Right lobe of liver (tissue), 6 donors: ENCODE data around the gene POLR1A. TPM values are rescaled to one million over a fixed set of nuclear protein-coding genes. Genes with fewer than 3 reads are reported as not detected.

Experiments
- ATAC-seq, 4 donors: fragments of 200-7000 bp; cut with Tn5 transposase; one replicate each; pipeline ENCODE4 v1.9.1; 2020; ENCODE audit warnings: mild to moderate bottlenecking in 4 of 4, moderate library complexity in 4 of 4
- DNase-seq, 3 donors: peaks; one replicate each; pipeline ENCODE4 v3.0.0-alpha.2; 2020
- H3K27ac ChIP-seq, 3 donors: fragments of 200-600 bp; one replicate each; pipeline ENCODE4 v1.8.0; 2022
- H3K27me3 ChIP-seq, 2 donors: fragments of 200-600 bp; one replicate each; pipeline ENCODE4 v1.8.0; 2022
- H3K36me3 ChIP-seq, 4 donors: fragments of 200-600 bp; sonication (generic) in 1 of 4; one replicate each; pipeline versions ENCODE4 v1.5.1 to v1.8.0; 2017 to 2022; ENCODE audit warnings: control low read depth in 1 of 4
- H3K4me1 ChIP-seq, 4 donors: fragments of 200-600 bp; sonication (generic) in 1 of 4; one replicate each; pipeline versions ENCODE4 v1.5.1 to v1.8.0; 2017 to 2022; ENCODE audit warnings: control low read depth in 1 of 4
- H3K4me3 ChIP-seq, 3 donors: fragments of 200-600 bp; one replicate each; pipeline ENCODE4 v1.8.0; 2022
- H3K9me3 ChIP-seq, 4 donors: fragments of 200-600 bp; sonication (generic) in 1 of 4; one replicate each; pipeline versions ENCODE4 v1.5.1 to v1.8.0; 2017 to 2022; ENCODE audit warnings: control low read depth in 1 of 4
- CTCF ChIP-seq, 4 donors: fragments of 200-600 bp in 3 of 4; fragments of 450-650 bp in 1 of 4; IDR thresholded peaks; one replicate each; pipeline versions ENCODE4 v1.5.1 to v1.8.0; 2016 to 2022; ENCODE audit warnings: antibody characterized with exemption in 4 of 4, mild to moderate bottlenecking in 2 of 4
- POLR2A ChIP-seq: fragments of 450-650 bp; IDR thresholded peaks from one replicate; pipeline ENCODE4 v1.6.1; 2017; ENCODE audit warnings: antibody characterized with exemption, mild to moderate bottlenecking
- WGBS: methylation state at CpG from one replicate; pipeline ENCODE4 v1.1.6; 2018; ENCODE audit warnings: low coverage, low lambda C conversion rate; ENCODE audit not compliant: insufficient coverage; ENCODE audit errors: missing lambda C conversion rate; 5-methylcytosine and 5-hydroxymethylcytosine counted together
- intact Hi-C, 2 donors: fragments of 100-400 bp; cut with DNase I; formaldehyde crosslinking; loops; one replicate each; pipeline versions ENCODE4 v1.11.2 to v1.14.1; 2022
- total RNA-seq, 6 experiments: library from RNA; depleted of rRNA in 2 of 6; stranded (reverse); fragments of >200 nt in 2 of 6; fragmentation: NEBNext Ultra II Directional in 3 of 6; extraction: Animal tissue kit (Norgen Biotek cat#: 25700) in 3 of 6; gene quantifications; one replicate each; pipeline versions ENCODE4 v1.1.0 to v1.2.4, GENCODE V29; 2016 to 2023
- donor health status: DM: no; HTN: yes; CAD: no.
- donor health status: DM: no; HTN: no; CAD: no.
- donor health status: DM: no; HTN: no; CAD: no.
- donor health status: DM: no; HTN: yes; CAD: no.
- donor health status: DM: no; HTN: yes; CAD: no.

Gene POLR1A
- total RNA-seq, 6 experiments from 2014 or later: 12.5 to 19.7 (median 14.4) TPM

DNA sequence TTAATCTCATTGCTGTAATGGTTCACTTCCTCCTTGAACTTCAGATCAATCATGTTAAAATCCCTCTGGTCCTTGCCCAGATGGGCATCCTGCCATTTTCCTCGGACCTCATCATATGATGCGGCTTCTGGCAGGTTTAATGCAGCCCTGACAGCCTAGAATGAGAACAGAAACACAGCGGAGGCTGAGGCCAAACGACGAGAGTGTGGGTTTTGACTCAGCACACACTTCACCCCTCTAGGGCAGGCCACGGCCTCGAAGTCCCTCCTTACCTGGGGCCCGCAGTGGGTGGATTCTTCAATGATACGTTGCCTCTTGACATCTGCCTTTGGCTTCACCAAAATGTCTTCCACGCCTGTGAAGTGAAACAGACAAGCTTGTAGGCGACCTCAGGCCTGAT is 56.8 kb downstream of the POLR1A start:
- Histone ChIP-seq H3K27ac (no peak overlapping the region), H3K36me3 (peaks cover 2 to 43% (median 14%) of the 10 kb centered on the region in 4 donors), H3K9me3 (no peaks in the 10 kb centered on the region), H3K4me1 (no peaks in the 10 kb centered on the region), H3K27me3 (no peaks in the 10 kb centered on the region), H3K4me3 (no peak overlapping the region)
- WGBS: 76% methylated on average over 8 of the region's 11 CpGs
- TF ChIP-seq CTCF (IDR thresholded peaks at IDR 0.05) (no peak), POLR2A (no peak)
- intact Hi-C loops: no loop called here
- peak; percentile 3 to 74 (median 66) for DNase-seq
- peak in 2 of 4 donors; percentile 67 to 80 for ATAC-seq

GRCh38 chr2:86048383-86048701 is 57.3 kb downstream of the POLR1A start:
- H3K27me3 ChIP-seq: no peaks in the 10 kb centered on the region
- ATAC-seq (no peak), DNase-seq (no peak)
- no peak overlapping the region for H3K4me3 ChIP-seq
- no peak overlapping the region for H3K27ac ChIP-seq
- H3K9me3 ChIP-seq: no peaks in the 10 kb centered on the region
- no peaks in the 10 kb centered on the region for H3K4me1 ChIP-seq
- WGBS: 96% methylated on average over 3 of the region's 3 CpGs
- no peak for TF ChIP-seq POLR2A
- TF ChIP-seq CTCF (IDR thresholded peaks at IDR 0.05): no peak
- H3K36me3 ChIP-seq: peaks cover 2 to 37% (median 13%) of the 10 kb centered on the region in 4 donors
- intact Hi-C loops: no loop called here

DNA sequence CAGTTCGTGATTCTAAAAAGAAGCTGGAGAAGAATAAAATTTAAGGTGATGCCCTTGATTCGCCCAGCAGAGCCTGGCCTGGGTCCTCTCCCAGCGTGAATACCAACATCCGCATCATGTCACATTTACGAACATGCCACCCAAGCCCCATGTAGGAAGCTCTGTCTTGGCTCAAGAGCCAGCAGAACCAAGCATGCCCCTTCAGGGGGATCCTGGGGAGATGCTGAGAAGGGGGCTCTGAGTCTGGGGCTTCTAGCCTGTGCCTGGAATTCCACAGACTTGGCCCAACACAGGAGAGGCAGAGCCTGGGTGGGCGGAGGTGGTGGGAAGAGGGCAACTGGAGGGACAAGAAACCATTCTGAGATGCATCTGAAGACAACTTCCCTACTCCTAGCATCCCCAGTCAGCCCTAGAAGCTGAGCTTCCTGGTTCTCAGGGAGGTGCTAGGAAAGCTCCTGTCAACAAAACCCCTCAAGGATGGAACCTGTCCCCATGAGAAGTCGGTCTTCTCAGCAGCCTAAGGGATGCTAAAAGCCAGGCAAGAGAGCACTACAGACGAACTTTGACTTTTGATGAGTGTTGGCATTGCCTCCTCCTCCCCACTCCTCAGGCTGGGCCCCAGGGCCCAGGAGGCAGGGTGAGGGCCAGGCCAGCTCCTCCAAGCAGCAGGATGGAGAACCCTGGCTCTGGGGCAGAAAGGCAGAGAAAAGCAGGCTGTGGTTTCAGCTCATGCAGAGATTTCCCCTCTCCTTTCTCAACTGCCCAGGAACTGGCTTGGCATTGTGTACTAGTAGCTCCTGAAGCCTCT is 57.9 kb downstream of the POLR1A start:
- intact Hi-C loops: no loop called here
- H3K4me3 ChIP-seq: no peak overlapping the region
- no peaks in the 10 kb centered on the region for H3K9me3 ChIP-seq
- no peak for DNase-seq
- peaks cover 3 to 35% (median 10%) of the 10 kb centered on the region in 4 donors for H3K36me3 ChIP-seq
- no peaks in the 10 kb centered on the region for H3K4me1 ChIP-seq
- 100% methylated on average over 2 of the region's 8 CpGs for WGBS
- no peak for TF ChIP-seq POLR2A
- TF ChIP-seq CTCF (IDR thresholded peaks at IDR 0.05): no peak
- ATAC-seq: no peak
- no peaks in the 10 kb centered on the region for H3K27me3 ChIP-seq
- no peak overlapping the region for H3K27ac ChIP-seq

DNA sequence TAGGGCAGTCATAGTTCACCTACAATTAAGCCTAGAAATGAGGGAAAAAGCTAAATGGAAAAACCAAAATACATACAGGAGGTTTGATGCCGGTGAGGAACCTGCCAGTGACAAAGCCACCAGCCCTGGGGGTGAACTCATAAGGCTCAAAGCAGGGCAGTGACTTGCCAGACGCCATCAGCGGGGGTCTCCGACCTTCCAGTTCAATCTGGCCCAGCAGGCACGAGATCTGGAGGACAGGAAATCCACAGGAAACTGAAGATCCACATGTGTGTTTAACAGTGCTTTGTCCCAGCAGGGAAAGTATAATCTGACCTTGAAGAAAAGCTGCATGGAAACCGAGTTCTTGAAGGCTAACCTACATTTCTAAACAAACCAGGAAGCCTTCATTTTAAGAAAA is 60.1 kb downstream of the POLR1A start:
- peaks cover under 1 to 28% (median 10%) of the 10 kb centered on the region in 4 donors for H3K36me3 ChIP-seq
- ATAC-seq (no peak), DNase-seq (peak in 1 of 3 donors; percentile 37)
- H3K4me1 ChIP-seq: no peaks in the 10 kb centered on the region
- WGBS: 74% methylated on average over 5 of the region's 6 CpGs
- H3K27me3 ChIP-seq: no peaks in the 10 kb centered on the region
- H3K9me3 ChIP-seq: no peaks in the 10 kb centered on the region
- H3K4me3 ChIP-seq: no peak overlapping the region
- intact Hi-C loops: no loop called here
- no peak overlapping the region for H3K27ac ChIP-seq
- TF ChIP-seq CTCF (IDR thresholded peaks at IDR 0.05): no peak
- TF ChIP-seq POLR2A: no peak
